Thyroid gland (tissue), 4 donors: ENCODE measurements around the gene DYNLT2B. TPM values are rescaled to one million over a fixed set of nuclear protein-coding genes. Genes with fewer than 3 reads are reported as not detected.

Experiments
- DNase-seq, 2 donors: peaks; one replicate each; pipeline ENCODE4 v3.0.0-alpha.2; 2019
- H3K27ac ChIP-seq, 3 donors: fragments of 200-600 bp; sonication (generic); 1 replicate in 2 of 3; 2 replicates in 1 of 3; pipeline ENCODE4 v1.5.1; 2016 to 2019; ENCODE audit warnings: mild to moderate bottlenecking in 1 of 3, moderate library complexity in 1 of 3
- H3K27me3 ChIP-seq: fragments of 200-600 bp; sonication (generic); one replicate; pipeline ENCODE4 v1.5.1; 2019
- H3K36me3 ChIP-seq, 2 donors: fragments of 200-600 bp; sonication (generic); one replicate each; pipeline ENCODE4 v1.5.1; 2016 to 2019
- H3K4me1 ChIP-seq, 2 donors: fragments of 200-600 bp; sonication (generic); one replicate each; pipeline ENCODE4 v1.5.1; 2017 to 2019
- H3K4me3 ChIP-seq, 3 donors: fragments of 200-600 bp; sonication (generic); replicated peaks in 1 of 3; 1 replicate in 2 of 3; 2 replicates in 1 of 3; pipeline ENCODE4 v1.5.1; 2016; ENCODE audit warnings: mild to moderate bottlenecking in 1 of 3
- H3K9me3 ChIP-seq: fragments of 200-600 bp; sonication (generic); one replicate; pipeline ENCODE4 v1.5.1; 2017
- POLR2A ChIP-seq, 2 donors: fragments of 450-650 bp; IDR thresholded peaks; one replicate each; pipeline ENCODE4 v1.6.1; 2017; ENCODE audit warnings: antibody characterized with exemption in 2 of 2, mild to moderate bottlenecking in 2 of 2, moderate library complexity in 1 of 2
- WGBS, 2 donors: methylation state at CpG; one replicate each; pipeline ENCODE4 v1.1.5; 2017; 5-methylcytosine and 5-hydroxymethylcytosine counted together
- intact Hi-C: fragments of 100-400 bp; cut with DNase I; formaldehyde crosslinking; loops from one replicate; pipeline ENCODE4 v1.15.1; 2023
- total RNA-seq, 4 donors: library from RNA; depleted of rRNA; stranded (reverse); fragments of >200 nt; gene quantifications; one replicate each; pipeline ENCODE4 v1.2.3, GENCODE V29; 2016
- TF ChIP-seq, protein P1 (sequence below), 6 experiments: fragments of 200-600 bp in 3 of 6; fragments of 450-650 bp in 3 of 6; sonication (generic) in 3 of 6; IDR thresholded peaks; one replicate each; pipeline ENCODE4 v1.5.1; 2016 to 2019; ENCODE audit warnings: antibody characterized with exemption in 6 of 6, mild to moderate bottlenecking in 2 of 6, inconsistent platforms in 1 of 6, moderate library complexity in 1 of 6

Gene DYNLT2B
- total RNA-seq, 4 donors from 2014 or later: 4.6 to 16.8 (median 13.2) TPM

DNA sequence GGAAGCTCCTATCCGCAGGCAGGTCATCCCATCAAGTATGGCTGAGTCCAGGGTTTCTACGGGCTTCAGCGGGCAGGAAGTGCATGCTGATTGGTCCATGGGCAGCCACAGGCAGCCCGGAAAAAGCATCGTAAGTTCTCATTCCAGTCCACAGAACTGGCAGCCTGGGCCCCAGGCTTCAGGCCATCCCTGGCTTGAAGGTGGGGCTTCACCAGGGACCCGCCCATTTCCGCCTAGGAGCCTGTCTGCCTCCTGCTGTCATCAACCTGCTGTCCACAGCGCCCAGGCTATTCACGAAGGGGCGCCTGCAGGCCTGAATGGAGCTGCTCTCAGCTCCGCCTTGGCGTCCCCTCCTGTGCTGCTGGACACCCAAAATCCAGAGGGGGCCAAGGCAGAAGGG is 44.4 kb downstream of the DYNLT2B start:
- H3K4me1 ChIP-seq: no peaks in the 10 kb centered on the region
- H3K36me3 ChIP-seq: peaks cover 0 to 8% of the 10 kb centered on the region in 2 donors
- H3K9me3 ChIP-seq: no peaks in the 10 kb centered on the region
- intact Hi-C loops: no loop called here
- TF ChIP-seq, protein P1, sequence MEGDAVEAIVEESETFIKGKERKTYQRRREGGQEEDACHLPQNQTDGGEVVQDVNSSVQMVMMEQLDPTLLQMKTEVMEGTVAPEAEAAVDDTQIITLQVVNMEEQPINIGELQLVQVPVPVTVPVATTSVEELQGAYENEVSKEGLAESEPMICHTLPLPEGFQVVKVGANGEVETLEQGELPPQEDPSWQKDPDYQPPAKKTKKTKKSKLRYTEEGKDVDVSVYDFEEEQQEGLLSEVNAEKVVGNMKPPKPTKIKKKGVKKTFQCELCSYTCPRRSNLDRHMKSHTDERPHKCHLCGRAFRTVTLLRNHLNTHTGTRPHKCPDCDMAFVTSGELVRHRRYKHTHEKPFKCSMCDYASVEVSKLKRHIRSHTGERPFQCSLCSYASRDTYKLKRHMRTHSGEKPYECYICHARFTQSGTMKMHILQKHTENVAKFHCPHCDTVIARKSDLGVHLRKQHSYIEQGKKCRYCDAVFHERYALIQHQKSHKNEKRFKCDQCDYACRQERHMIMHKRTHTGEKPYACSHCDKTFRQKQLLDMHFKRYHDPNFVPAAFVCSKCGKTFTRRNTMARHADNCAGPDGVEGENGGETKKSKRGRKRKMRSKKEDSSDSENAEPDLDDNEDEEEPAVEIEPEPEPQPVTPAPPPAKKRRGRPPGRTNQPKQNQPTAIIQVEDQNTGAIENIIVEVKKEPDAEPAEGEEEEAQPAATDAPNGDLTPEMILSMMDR (IDR thresholded peaks at IDR 0.05): no peak
- TF ChIP-seq POLR2A (IDR thresholded peaks at IDR 0.05): no peak
- no peak overlapping the region for H3K27ac ChIP-seq
- H3K27me3 ChIP-seq: no peaks in the 10 kb centered on the region
- no peak for DNase-seq
- H3K4me3 ChIP-seq: no peak overlapping the region
- WGBS, 2 donors: 93 to 100% methylated on average over 1 to 6 of the region's 12 CpGs

DNA sequence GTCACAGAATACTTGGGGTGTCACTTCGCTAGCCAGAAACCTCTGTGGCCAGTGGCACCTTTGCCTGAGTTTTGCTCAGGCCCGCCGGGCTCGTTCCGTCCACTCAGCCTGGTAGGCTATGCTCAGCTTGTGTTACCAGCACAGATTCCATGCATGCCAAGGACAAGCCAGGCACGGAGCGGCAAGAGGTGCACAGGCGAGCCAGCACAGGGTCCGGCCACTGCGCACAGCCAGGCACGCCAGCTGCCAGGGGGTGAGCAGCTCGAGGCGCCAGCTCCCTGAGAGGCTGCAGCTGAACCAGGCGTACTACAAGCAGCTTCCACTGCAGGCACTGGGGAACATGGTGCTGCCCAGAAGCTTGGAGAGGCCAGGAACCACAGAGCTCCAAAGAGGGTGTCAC is 45.2 kb downstream of the DYNLT2B start:
- 96 to 99% methylated on average over 11 to 14 of the region's 14 CpGs for WGBS, 2 donors
- no peak for DNase-seq
- H3K4me1 ChIP-seq: no peaks in the 10 kb centered on the region
- no peak overlapping the region for H3K4me3 ChIP-seq
- TF ChIP-seq, protein P1 (IDR thresholded peaks at IDR 0.05): no peak
- no peak for TF ChIP-seq POLR2A (IDR thresholded peaks at IDR 0.05)
- peaks cover 0 to 8% of the 10 kb centered on the region in 2 donors for H3K36me3 ChIP-seq
- H3K27me3 ChIP-seq: no peaks in the 10 kb centered on the region
- H3K9me3 ChIP-seq: no peaks in the 10 kb centered on the region
- H3K27ac ChIP-seq: no peak overlapping the region
- intact Hi-C loops: no loop called here

DNA sequence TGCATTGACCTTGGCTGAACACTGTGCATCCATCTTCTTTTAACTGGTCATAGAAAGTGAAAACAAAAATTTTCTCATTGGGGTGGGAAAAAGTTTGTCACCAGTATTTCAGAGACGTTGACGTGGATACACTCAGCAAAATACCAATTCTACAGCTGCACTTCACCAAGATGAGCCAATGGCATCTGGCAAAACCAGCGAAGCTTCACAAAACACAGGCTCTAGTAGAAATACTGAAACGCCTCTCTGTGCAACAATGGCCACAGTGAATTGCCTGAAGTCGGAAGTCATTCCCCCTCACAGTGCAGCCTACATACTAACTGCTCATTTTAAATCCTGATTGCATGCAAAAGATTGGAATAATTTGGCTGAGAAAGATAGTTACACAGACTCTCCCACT is 47.5 kb downstream of the DYNLT2B start:
- Histone ChIP-seq H3K27ac (no peak overlapping the region), H3K4me1 (no peaks in the 10 kb centered on the region), H3K36me3 (peaks cover 4 to 19% of the 10 kb centered on the region in 2 donors), H3K27me3 (no peaks in the 10 kb centered on the region), H3K9me3 (no peaks in the 10 kb centered on the region), H3K4me3 (no peak overlapping the region)
- no peak for DNase-seq
- 96% methylated on average over 5 of the region's 5 CpGs for WGBS, 2 donors
- TF ChIP-seq POLR2A (IDR thresholded peaks at IDR 0.05): no peak
- TF ChIP-seq, protein P1 (IDR thresholded peaks at IDR 0.05): no peak
- intact Hi-C loops: no loop called here

DNA sequence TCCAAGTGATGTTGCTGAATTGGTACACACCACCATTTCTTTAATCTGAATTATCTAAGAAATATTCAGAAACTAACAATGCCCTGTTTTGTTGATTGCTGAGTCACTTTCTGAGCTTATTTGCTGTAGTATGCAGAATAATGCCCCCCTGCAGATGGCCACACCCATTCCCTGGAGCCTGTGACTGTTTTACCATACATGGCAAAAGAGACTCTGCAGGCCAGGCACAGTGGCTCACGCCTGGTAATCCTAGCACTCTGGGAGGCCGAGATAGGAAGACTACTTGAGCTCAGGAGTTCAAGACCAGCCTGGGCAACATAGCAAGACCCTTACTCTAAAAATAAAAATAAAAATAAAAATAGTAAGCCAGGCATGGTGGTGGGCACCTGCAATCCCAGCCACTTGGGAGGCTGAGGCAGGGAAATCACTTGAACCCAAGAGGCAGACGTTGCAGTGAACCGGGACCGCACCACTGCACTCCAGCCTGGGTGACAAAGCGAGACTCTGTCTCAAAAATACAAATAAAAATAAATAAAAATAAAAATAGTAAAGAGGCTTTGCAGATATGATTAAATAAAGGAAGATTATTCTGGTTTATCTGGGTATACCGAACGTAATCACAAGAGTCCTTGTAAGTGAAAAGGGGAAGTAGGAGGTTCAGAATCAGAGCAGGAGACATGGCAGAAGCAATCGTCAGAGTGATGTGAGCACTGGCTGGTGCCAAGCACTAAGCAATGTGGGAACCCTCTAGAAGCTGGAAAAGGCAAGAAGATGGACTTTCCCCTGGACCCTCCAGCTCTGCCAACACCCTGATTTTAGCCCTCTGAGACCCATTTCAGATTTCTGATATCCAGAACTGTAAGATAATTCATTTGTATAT is 49.5 kb downstream of the DYNLT2B start:
- H3K27me3 ChIP-seq: no peaks in the 10 kb centered on the region
- no peak overlapping the region for H3K27ac ChIP-seq
- H3K36me3 ChIP-seq: peaks cover 4 to 19% of the 10 kb centered on the region in 2 donors
- TF ChIP-seq, protein P1 (IDR thresholded peaks at IDR 0.05): no peak
- no peak for TF ChIP-seq POLR2A (IDR thresholded peaks at IDR 0.05)
- no peaks in the 10 kb centered on the region for H3K4me1 ChIP-seq
- H3K4me3 ChIP-seq: no peak overlapping the region
- WGBS, 2 donors: 88% methylated on average over 9 of the region's 9 CpGs
- intact Hi-C loops: no loop called here
- no peaks in the 10 kb centered on the region for H3K9me3 ChIP-seq
- no peak for DNase-seq

DNA sequence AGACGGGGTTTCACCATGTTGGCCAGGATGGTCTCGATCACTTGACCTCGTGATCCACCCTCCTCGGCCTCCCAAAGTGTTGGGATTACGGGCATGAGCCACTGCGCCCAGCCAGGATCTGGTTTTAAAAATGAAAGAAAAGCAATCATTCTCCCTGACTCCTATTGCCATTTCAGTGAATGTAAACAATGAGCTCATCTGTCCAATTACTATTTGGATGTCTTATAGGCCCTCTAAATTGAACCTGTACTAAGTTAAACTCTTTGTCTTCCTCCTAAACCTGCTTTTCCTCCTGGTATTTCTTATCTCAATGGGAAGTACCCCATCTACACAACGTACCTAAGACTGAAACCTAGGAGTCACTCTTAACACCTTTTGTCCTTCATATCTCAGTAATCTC is 54.2 kb downstream of the DYNLT2B start:
- no peaks in the 10 kb centered on the region for H3K4me1 ChIP-seq
- H3K36me3 ChIP-seq: peaks cover 4 to 11% of the 10 kb centered on the region in 2 donors
- intact Hi-C loops: no loop called here
- TF ChIP-seq POLR2A (IDR thresholded peaks at IDR 0.05): no peak
- TF ChIP-seq, protein P1 (IDR thresholded peaks at IDR 0.05): no peak
- H3K4me3 ChIP-seq: no peak overlapping the region
- no peaks in the 10 kb centered on the region for H3K9me3 ChIP-seq
- no peaks in the 10 kb centered on the region for H3K27me3 ChIP-seq
- no peak overlapping the region for H3K27ac ChIP-seq
- WGBS, 2 donors: 94 to 95% methylated on average over 7 of the region's 7 CpGs
- no peak for DNase-seq
